22Rv1 (cell line): ENCODE measurements around the gene AUTS2.

Experiments
- CTCF ChIP-seq: fragments of 450-650 bp; IDR thresholded peaks from 2 replicates; pipeline ENCODE4 v1.5.1; 2017; ENCODE audit warnings: mild to moderate bottlenecking
- ZFX ChIP-seq: fragments of 450-650 bp; IDR thresholded peaks from 2 replicates; pipeline ENCODE4 v1.6.1; 2017; ENCODE audit warnings: antibody characterized with exemption, borderline replicate concordance

- TF ChIP-seq CTCF (no peak), ZFX (no peak)
These were observed 5.1 kb downstream of the AUTS2 start for GRCh38 chr7:69603351-69603750.
